DND-41 (cell line): ENCODE results near the gene VPS72.
"Not testable (repeated sequence)": the region's sequence is repeated elsewhere in the genome, so short reads cannot be mapped to it uniquely, and the experiment has no call there.

ENCODE experiments used
- ATAC-seq: fragments of 200-7000 bp; cut with Tn5 transposase; 3 replicates; pipeline ENCODE4 v1.9.1; 2021; ENCODE audit warnings: low read depth; ENCODE audit not compliant: insufficient read depth
- DNase-seq: peaks from one replicate; pipeline ENCODE4 v3.0.0-alpha.2; 2020
- H2AFZ ChIP-seq: 2 replicates; pipeline ENCODE4 v1.6.0; 2012; ENCODE audit warnings: low read depth, low read length
- H3K27ac ChIP-seq: 2 replicates; pipeline ENCODE4 v1.5.1; 2012; ENCODE audit warnings: low read length, inconsistent platforms
- H3K27me3 ChIP-seq: fragments of 200-600 bp; sonication (generic); 2 replicates; pipeline ENCODE4 v1.6.0; 2012; ENCODE audit warnings: low read length, mild to moderate bottlenecking, inconsistent platforms; ENCODE audit not compliant: insufficient read depth, poor library complexity
- H3K36me3 ChIP-seq: 2 replicates; pipeline ENCODE4 v1.5.1; 2012; ENCODE audit warnings: low read length, inconsistent platforms; ENCODE audit not compliant: insufficient read depth
- H3K4me1 ChIP-seq: 2 replicates; pipeline ENCODE4 v1.5.1; 2012; ENCODE audit warnings: mild to moderate bottlenecking, low read length; ENCODE audit not compliant: insufficient read depth
- H3K4me2 ChIP-seq: 2 replicates; pipeline ENCODE4 v1.6.0; 2012; ENCODE audit warnings: mild to moderate bottlenecking, moderate library complexity, low read length, inconsistent platforms; ENCODE audit not compliant: insufficient read depth
- H3K4me3 ChIP-seq, 2 experiments: fragments of 200-600 bp in 1 of 2; shearing (Covaris generic) in 1 of 2; 2 replicates each; pipeline ENCODE4 v1.5.1; 2012 to 2016; ENCODE audit warnings: inconsistent platforms in 2 of 2, low read length in 2 of 2, mild to moderate bottlenecking in 2 of 2, low read depth in 1 of 2, moderate library complexity in 1 of 2
- H3K79me2 ChIP-seq: 2 replicates; pipeline ENCODE4 v1.6.0; 2012; ENCODE audit warnings: low read length, inconsistent platforms; ENCODE audit not compliant: insufficient read depth
- H3K9ac ChIP-seq: 2 replicates; pipeline ENCODE4 v1.6.0; 2012; ENCODE audit warnings: low read depth, mild to moderate bottlenecking, inconsistent platforms, low read length, moderate library complexity
- H3K9me3 ChIP-seq: 2 replicates; pipeline ENCODE4 v1.5.1; 2012; ENCODE audit warnings: low read length, moderate library complexity, mild to moderate bottlenecking, inconsistent platforms; ENCODE audit not compliant: insufficient read depth, severe bottlenecking
- H4K20me1 ChIP-seq: 2 replicates; pipeline ENCODE4 v1.6.0; 2012; ENCODE audit warnings: low read length; ENCODE audit not compliant: insufficient read depth
- EZH2 ChIP-seq: IDR thresholded peaks from 3 replicates; pipeline ENCODE4 v1.6.1; 2012; ENCODE audit warnings: borderline replicate concordance, low read depth, mild to moderate bottlenecking, moderate library complexity, low read length, inconsistent platforms; ENCODE audit not compliant: severe bottlenecking
- TF ChIP-seq, protein P1 (sequence below): IDR thresholded peaks from 2 replicates; pipeline ENCODE4 v1.5.1; 2012; ENCODE audit warnings: borderline replicate concordance, low read length, moderate library complexity, mild to moderate bottlenecking; ENCODE audit not compliant: poor library complexity, severe bottlenecking; ENCODE audit errors: extremely low read depth

Gene VPS72

DNA sequence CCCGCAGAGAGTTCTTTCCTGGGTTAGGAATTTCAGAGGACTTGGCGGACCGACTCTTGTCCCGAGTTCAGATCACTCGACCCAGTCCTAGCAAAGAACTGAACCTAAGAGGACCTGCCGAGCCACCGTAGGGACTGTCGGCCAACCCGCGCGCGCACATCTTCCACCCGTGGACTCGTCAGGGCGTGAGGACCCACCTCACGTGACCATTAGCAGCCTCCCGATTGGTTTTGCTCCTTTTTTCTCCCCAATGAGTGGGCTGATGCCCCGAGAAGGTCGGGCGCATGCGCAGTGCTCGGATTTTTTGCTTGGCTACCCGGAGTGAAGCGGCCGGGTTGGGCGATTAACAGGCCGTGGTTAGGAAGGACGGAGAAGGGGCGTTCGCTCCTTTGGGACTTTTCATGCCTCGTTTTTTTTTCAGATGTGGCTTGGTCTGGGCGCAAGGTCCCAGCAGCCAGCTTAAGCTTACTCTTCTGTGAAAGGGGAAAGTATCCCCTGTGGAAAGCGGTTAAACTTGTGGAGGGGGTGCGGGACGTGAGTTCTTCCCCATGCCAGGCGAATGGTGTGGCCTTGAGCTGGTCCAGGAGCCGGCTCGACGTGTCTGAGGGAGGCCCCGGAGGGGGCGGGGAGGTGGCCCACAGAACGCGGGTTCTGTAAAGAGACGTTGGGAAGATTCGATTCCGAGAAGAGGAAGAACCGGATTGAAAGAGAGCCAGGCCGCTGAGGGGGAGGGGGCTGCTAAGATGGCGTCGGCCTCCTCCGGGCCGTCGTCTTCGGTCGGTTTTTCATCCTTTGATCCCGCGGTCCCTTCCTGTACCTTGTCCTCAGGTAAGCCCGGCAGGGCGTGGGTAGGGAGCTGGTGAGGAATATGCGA is 8.5 kb upstream of the VPS72 start, which contains the start of gene PIP5K1A:
Gene PIP5K1A, plus strand, starts transcription at position 299 of the 874 bp plus-strand sequence. Its CDS starts 445 bp downstream, at position 744.
- Histone ChIP-seq H3K4me2 (peak within 1 kb of the TSS; percentile 75), H3K27ac (peak within 1 kb of the TSS; percentile 93), H2AFZ (peak within 1 kb of the TSS; percentile 84), H3K4me3 (peak within 1 kb of the TSS; percentile 98), H3K36me3 (peaks cover 23% of the 10 kb centered on the region), H3K9me3 (no peaks in the 10 kb centered on the region), H4K20me1 (peaks cover 28% of the 10 kb centered on the region; the same call in 1 of the 2 replicates), H3K79me2 (peaks cover 50% of the 10 kb centered on the region), H3K27me3 (no peaks in the 10 kb centered on the region), H3K4me1 (peaks cover 37% of the 10 kb centered on the region), H3K9ac (peak within 1 kb of the TSS; percentile 75)
- TF ChIP-seq EZH2: no peak
- TF ChIP-seq, protein P1, sequence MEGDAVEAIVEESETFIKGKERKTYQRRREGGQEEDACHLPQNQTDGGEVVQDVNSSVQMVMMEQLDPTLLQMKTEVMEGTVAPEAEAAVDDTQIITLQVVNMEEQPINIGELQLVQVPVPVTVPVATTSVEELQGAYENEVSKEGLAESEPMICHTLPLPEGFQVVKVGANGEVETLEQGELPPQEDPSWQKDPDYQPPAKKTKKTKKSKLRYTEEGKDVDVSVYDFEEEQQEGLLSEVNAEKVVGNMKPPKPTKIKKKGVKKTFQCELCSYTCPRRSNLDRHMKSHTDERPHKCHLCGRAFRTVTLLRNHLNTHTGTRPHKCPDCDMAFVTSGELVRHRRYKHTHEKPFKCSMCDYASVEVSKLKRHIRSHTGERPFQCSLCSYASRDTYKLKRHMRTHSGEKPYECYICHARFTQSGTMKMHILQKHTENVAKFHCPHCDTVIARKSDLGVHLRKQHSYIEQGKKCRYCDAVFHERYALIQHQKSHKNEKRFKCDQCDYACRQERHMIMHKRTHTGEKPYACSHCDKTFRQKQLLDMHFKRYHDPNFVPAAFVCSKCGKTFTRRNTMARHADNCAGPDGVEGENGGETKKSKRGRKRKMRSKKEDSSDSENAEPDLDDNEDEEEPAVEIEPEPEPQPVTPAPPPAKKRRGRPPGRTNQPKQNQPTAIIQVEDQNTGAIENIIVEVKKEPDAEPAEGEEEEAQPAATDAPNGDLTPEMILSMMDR: no peak
- ATAC-seq: peak; percentile 93
- peak; percentile 98 for DNase-seq

GRCh38 chr1:151197863-151198253 is 7.9 kb upstream of the VPS72 start:
- no peak for DNase-seq

DNA sequence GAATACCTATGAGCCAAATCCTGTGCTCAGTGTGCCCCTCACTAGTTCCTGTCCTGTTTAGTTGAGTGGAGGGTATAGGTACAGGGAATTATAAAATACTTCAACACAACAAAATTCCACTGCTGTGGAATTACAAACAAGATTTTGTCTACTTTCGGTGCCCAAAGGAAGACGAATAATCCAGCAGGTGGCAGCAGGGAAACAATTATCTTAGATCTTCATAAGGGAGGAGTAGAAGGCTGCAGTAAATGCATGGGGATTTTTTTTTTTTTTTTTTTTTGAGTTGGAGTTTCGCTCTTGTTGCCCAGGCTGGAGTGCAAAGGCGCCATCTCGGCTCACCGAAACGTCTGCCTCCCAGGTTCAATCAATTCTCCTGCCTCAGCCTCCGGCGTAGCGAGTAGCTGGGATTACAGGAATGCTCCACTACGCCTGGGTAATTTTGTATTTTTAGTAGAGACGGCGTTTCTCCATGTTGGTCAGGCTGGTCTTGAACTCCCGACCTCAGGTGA is 6.3 kb upstream of the VPS72 start:
- no peak overlapping the region for H3K9ac ChIP-seq
- peaks cover 2% of the 10 kb centered on the region for H3K36me3 ChIP-seq
- peaks cover 18% of the 10 kb centered on the region; the same call in 1 of the 2 replicates for H4K20me1 ChIP-seq
- H3K79me2 ChIP-seq: peaks cover 29% of the 10 kb centered on the region
- H3K4me1 ChIP-seq: peaks cover 33% of the 10 kb centered on the region
- peak overlapping the region; percentile 28; the same call in 1 of the 2 replicates for H3K4me2 ChIP-seq
- no peak overlapping the region for H3K4me3 ChIP-seq
- ATAC-seq (0 out of 3 replicates have a peak, but pooled peaks have one; percentile 17), DNase-seq (peak; percentile 69)
- no peak for TF ChIP-seq EZH2
- TF ChIP-seq, protein P1: peak; percentile 74
- no peaks in the 10 kb centered on the region for H3K9me3 ChIP-seq
- H3K27ac ChIP-seq: no peak overlapping the region
- no peaks in the 10 kb centered on the region for H3K27me3 ChIP-seq
- no peak overlapping the region for H2AFZ ChIP-seq

More at GRCh38 chr1:151197863-151198253, 7.9 kb upstream of the VPS72 start:
- Histone ChIP-seq H3K4me1 (peaks cover 37% of the 10 kb centered on the region), H3K79me2 (peaks cover 44% of the 10 kb centered on the region), H3K9me3 (no peaks in the 10 kb centered on the region), H2AFZ (peak overlapping the region; percentile 84), H3K4me2 (peak overlapping the region; percentile 75), H3K36me3 (peaks cover 16% of the 10 kb centered on the region), H3K9ac (peak overlapping the region; percentile 75), H3K4me3 (peak overlapping the region; percentile 98), H4K20me1 (peaks cover 26% of the 10 kb centered on the region; the same call in 1 of the 2 replicates), H3K27me3 (no peaks in the 10 kb centered on the region), H3K27ac (peak overlapping the region; percentile 73)
- TF ChIP-seq, protein P1: no peak
- no peak for TF ChIP-seq EZH2
- ATAC-seq: no peak

- not testable (repeated sequence) for H3K9me3 ChIP-seq, H3K27me3 ChIP-seq, ATAC-seq, DNase-seq, H3K4me2 ChIP-seq, H3K36me3 ChIP-seq, H3K4me3 ChIP-seq, H3K27ac ChIP-seq, H2AFZ ChIP-seq, H3K9ac ChIP-seq
- H4K20me1 ChIP-seq: peaks cover 12% of the 10 kb centered on the region; the same call in 1 of the 2 replicates
- H3K79me2 ChIP-seq: peaks cover 17% of the 10 kb centered on the region
- peaks cover 29% of the 10 kb centered on the region for H3K4me1 ChIP-seq
Measured at GRCh38 chr1:151194894-151195594, 5.0 kb upstream of the VPS72 start.
